Breast epithelium (tissue), 3 donors: ENCODE data around the gene GOLGA6L7.
"Not testable (repeated sequence)": the region's sequence is repeated elsewhere in the genome, so short reads cannot be mapped to it uniquely, and the experiment has no call there.

ENCODE experiments used
- POLR2A ChIP-seq: fragments of 450-650 bp; IDR thresholded peaks from one replicate; pipeline ENCODE4 v1.6.1; 2016; ENCODE audit warnings: antibody characterized with exemption, mild to moderate bottlenecking, moderate library complexity
- POLR2AphosphoS5 ChIP-seq, 3 donors: sonication (generic); formaldehyde crosslinking; IDR thresholded peaks; one replicate each; pipeline ENCODE4 v1.6.1; 2017; ENCODE audit warnings: antibody characterized with exemption in 3 of 3
- TF ChIP-seq, protein P1 (sequence below), 3 donors: fragments of 450-650 bp; IDR thresholded peaks; one replicate each; pipeline ENCODE4 v1.5.1; 2016 to 2017; ENCODE audit warnings: antibody characterized with exemption in 3 of 3, mild to moderate bottlenecking in 3 of 3, moderate library complexity in 3 of 3

DNA sequence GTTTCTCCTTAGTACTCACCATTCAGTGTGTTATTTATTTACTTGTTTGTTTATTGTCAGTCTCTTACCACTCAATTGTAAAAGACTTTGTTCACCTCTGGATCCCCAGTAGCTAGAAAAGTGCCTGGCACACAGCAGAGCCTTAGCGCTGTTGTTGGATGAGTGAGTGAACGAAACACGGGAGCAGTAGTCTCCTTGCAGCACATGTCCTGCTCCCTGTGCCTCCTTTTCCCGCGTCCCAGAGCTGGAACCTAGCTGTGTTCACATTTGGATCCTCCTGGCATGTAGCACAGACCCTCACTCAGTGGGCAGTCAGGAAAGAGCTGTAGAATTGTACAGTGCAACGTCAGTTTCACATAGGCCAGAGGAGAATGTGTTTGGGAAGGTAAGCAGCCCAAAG, 41.4 kb upstream of the GOLGA6L7 start:
- not testable (repeated sequence) for TF ChIP-seq POLR2A; POLR2AphosphoS5 (IDR thresholded peaks at IDR 0.05)
- TF ChIP-seq, protein P1, sequence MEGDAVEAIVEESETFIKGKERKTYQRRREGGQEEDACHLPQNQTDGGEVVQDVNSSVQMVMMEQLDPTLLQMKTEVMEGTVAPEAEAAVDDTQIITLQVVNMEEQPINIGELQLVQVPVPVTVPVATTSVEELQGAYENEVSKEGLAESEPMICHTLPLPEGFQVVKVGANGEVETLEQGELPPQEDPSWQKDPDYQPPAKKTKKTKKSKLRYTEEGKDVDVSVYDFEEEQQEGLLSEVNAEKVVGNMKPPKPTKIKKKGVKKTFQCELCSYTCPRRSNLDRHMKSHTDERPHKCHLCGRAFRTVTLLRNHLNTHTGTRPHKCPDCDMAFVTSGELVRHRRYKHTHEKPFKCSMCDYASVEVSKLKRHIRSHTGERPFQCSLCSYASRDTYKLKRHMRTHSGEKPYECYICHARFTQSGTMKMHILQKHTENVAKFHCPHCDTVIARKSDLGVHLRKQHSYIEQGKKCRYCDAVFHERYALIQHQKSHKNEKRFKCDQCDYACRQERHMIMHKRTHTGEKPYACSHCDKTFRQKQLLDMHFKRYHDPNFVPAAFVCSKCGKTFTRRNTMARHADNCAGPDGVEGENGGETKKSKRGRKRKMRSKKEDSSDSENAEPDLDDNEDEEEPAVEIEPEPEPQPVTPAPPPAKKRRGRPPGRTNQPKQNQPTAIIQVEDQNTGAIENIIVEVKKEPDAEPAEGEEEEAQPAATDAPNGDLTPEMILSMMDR (IDR thresholded peaks at IDR 0.05): not testable (repeated sequence)
